Measurements from ENCODE around the gene UBC. TPM values are rescaled to one million over a fixed set of nuclear protein-coding genes. Genes with fewer than 3 reads are reported as not detected.

UBC gene
- total and polyA plus RNA-seq, 2 of the 4 experiments (the other 2 are of a cell fraction): 2,042 to 4,320 TPM

DNA sequence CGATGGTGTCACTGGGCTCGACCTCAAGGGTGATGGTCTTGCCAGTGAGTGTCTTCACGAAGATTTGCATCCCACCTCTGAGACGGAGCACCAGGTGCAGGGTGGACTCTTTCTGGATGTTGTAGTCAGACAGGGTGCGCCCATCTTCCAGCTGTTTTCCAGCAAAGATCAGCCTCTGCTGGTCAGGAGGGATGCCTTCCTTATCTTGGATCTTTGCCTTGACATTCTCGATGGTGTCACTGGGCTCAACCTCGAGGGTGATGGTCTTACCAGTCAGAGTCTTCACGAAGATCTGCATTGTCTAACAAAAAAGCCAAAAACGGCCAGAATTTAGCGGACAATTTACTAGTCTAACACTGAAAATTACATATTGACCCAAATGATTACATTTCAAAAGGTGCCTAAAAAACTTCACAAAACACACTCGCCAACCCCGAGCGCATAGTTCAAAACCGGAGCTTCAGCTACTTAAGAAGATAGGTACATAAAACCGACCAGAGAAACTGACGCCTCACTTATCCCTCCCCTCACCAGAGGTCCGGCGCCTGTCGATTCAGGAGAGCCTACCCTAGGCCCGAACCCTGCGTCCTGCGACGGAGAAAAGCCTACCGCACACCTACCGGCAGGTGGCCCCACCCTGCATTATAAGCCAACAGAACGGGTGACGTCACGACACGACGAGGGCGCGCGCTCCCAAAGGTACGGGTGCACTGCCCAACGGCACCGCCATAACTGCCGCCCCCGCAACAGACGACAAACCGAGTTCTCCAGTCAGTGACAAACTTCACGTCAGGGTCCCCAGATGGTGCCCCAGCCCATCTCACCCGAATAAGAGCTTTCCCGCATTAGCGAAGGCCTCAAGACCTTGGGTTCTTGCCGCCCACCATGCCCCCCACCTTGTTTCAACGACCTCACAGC is 717 bp downstream of the UBC start:
- peak overlapping the region; percentile 58 for H3K4me2 ChIP-seq (ENCODE audit: low read depth, low read length)
- 6% methylated on average over 32 of the region's 46 CpGs; no CpG with 5 or more reads in 1 of the 2 experiments for WGBS, 2 experiments (ENCODE audit: extremely low coverage in 2 of 2, insufficient read length in 1 of 2)
- peaks cover 17% of the 10 kb centered on the region for H3K9me1 ChIP-seq (ENCODE audit: insufficient read depth, low read length)
- H3K79me1 ChIP-seq (ENCODE audit: low read depth in 1 of 2, low read length in 2 of 2): peaks cover 7 to 29% of the 10 kb centered on the region in 2 experiments; a peak in 3 of 4 replicates
- POLR2A ChIA-PET (ENCODE audit: unreplicated experiment): interaction anchor here (0.6 to 1.2 kb wide), 3 partner anchors 9 to 62 kb away, joined by 3 to 6 read pairs (median 3); no protein-coding TSS in a partner anchor
- H4K91ac ChIP-seq (ENCODE audit: insufficient read depth, low read depth, low read length): peak overlapping the region; percentile 69
- peak overlapping the region; percentile 87 for H3K14ac ChIP-seq (replicated peaks; ENCODE audit: low read depth, low read length)
- in situ Hi-C loops (cut with MboI; ENCODE audit: low sequenced_read_pairs): no loop called here
- peak overlapping the region; percentile 65 to 93; a peak in 2 of 4 replicates for H4K8ac ChIP-seq (ENCODE audit: low read depth in 2 of 2, low read length in 2 of 2)
- H2BK5ac ChIP-seq (ENCODE audit: low read depth, low read length, poor library complexity, severe bottlenecking): peak overlapping the region; percentile 99
- CTCF ChIA-PET: interaction anchor here (0.8 kb wide), 1 partner anchor 14 kb away, joined by 3 read pairs; no protein-coding TSS in a partner anchor
- no peak overlapping the region for H2BK120ac ChIP-seq (ENCODE audit: low read depth, low read length)
- H3K56ac ChIP-seq (ENCODE audit: extremely low read depth, insufficient read depth, low read length): peak overlapping the region; percentile 57
- H3K23ac ChIP-seq (ENCODE audit: low read depth, low read length): peak overlapping the region; percentile 49
- no peak overlapping the region for H2BK20ac ChIP-seq (ENCODE audit: low read depth, low read length)
- no peaks in the 10 kb centered on the region for H3K27me3 ChIP-seq (ENCODE audit: control insufficient read depth, insufficient read depth, low read length)
- peaks cover 25% of the 10 kb centered on the region for H3K36me3 ChIP-seq (ENCODE audit: control insufficient read depth, insufficient read depth, low read length)
- DNase-seq: peak; percentile 68
- ATAC-seq (ENCODE audit: low read depth): peak; percentile 2; the same call in 1 of the 2 replicates
- H3K27ac ChIP-seq (ENCODE audit: insufficient read depth, low read length): peak overlapping the region; percentile 99
- H2BK15ac ChIP-seq (ENCODE audit: low read depth, low read length): no peak overlapping the region
- TF ChIP-seq NFE2L2 (IDR thresholded peaks at IDR 0.05; ENCODE audit: low read depth, low read length) (no peak), FOS (IDR thresholded peaks at IDR 0.05; ENCODE audit: low read depth, low read length) (no peak), CHD1 (IDR thresholded peaks at IDR 0.05; ENCODE audit: low read depth, low read length) (peak; percentile 75)
- TF ChIP-seq, protein P1, sequence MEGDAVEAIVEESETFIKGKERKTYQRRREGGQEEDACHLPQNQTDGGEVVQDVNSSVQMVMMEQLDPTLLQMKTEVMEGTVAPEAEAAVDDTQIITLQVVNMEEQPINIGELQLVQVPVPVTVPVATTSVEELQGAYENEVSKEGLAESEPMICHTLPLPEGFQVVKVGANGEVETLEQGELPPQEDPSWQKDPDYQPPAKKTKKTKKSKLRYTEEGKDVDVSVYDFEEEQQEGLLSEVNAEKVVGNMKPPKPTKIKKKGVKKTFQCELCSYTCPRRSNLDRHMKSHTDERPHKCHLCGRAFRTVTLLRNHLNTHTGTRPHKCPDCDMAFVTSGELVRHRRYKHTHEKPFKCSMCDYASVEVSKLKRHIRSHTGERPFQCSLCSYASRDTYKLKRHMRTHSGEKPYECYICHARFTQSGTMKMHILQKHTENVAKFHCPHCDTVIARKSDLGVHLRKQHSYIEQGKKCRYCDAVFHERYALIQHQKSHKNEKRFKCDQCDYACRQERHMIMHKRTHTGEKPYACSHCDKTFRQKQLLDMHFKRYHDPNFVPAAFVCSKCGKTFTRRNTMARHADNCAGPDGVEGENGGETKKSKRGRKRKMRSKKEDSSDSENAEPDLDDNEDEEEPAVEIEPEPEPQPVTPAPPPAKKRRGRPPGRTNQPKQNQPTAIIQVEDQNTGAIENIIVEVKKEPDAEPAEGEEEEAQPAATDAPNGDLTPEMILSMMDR (conservative IDR thresholded peaks at IDR 0.05; ENCODE audit: low read depth, low read length): peak; percentile 36
- H4K5ac ChIP-seq (ENCODE audit: low read depth, low read length): peak overlapping the region; percentile 8; the same call in 1 of the 2 replicates
- H3K9ac ChIP-seq (ENCODE audit: low read depth, low read length): peak overlapping the region; percentile 98
- peak overlapping the region; percentile 7 for H3K18ac ChIP-seq (ENCODE audit: low read depth, low read length)
- H2AK5ac ChIP-seq (ENCODE audit: low read depth, low read length): peak overlapping the region; percentile 86
- peak overlapping the region; percentile 99 for H2AK9ac ChIP-seq (replicated peaks; ENCODE audit: low read depth, low read length, poor library complexity)
- H3K4ac ChIP-seq (ENCODE audit: low read depth, low read length): peak overlapping the region; percentile 87
- H3K4me1 ChIP-seq (ENCODE audit: control insufficient read depth, insufficient read depth, low read length): peaks cover 12% of the 10 kb centered on the region
- intact Hi-C loops (cut with micrococcal nuclease): loop anchor here (2.0 kb wide), 1 partner anchor 25 kb away; no protein-coding TSS in a partner anchor
- BruUV-seq (replicated peaks): no TSS peak
- peaks cover 56% of the 10 kb centered on the region for H4K20me1 ChIP-seq (ENCODE audit: insufficient read depth, low read length)
- peak overlapping the region; percentile 69 for H3K4me3 ChIP-seq (ENCODE audit: insufficient read depth, low read depth, low read length)
- H2AFZ ChIP-seq (replicated peaks; ENCODE audit: low read length, poor library complexity): peak overlapping the region; percentile 99
- H3K9me3 ChIP-seq (ENCODE audit: control insufficient read depth, insufficient read depth, low read length): no peaks in the 10 kb centered on the region
- dilution Hi-C loops (cut with HindIII; ENCODE audit: low sequenced_read_pairs, unreplicated experiment): no loop called here
